UCSD-AML1 (cell line): ENCODE data around the gene RNF144A.
"Not testable (repeated sequence)": the region's sequence is repeated elsewhere in the genome, so short reads cannot be mapped to it uniquely, and the experiment has no call there.

Experiments
- DNase-seq: peaks from one replicate; lab custom pipeline; 2025; ENCODE audit not compliant: unreplicated experiment; lab: John Stamatoyannopoulos, UW

RNF144A gene, protein sequence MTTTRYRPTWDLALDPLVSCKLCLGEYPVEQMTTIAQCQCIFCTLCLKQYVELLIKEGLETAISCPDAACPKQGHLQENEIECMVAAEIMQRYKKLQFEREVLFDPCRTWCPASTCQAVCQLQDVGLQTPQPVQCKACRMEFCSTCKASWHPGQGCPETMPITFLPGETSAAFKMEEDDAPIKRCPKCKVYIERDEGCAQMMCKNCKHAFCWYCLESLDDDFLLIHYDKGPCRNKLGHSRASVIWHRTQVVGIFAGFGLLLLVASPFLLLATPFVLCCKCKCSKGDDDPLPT

DNA sequence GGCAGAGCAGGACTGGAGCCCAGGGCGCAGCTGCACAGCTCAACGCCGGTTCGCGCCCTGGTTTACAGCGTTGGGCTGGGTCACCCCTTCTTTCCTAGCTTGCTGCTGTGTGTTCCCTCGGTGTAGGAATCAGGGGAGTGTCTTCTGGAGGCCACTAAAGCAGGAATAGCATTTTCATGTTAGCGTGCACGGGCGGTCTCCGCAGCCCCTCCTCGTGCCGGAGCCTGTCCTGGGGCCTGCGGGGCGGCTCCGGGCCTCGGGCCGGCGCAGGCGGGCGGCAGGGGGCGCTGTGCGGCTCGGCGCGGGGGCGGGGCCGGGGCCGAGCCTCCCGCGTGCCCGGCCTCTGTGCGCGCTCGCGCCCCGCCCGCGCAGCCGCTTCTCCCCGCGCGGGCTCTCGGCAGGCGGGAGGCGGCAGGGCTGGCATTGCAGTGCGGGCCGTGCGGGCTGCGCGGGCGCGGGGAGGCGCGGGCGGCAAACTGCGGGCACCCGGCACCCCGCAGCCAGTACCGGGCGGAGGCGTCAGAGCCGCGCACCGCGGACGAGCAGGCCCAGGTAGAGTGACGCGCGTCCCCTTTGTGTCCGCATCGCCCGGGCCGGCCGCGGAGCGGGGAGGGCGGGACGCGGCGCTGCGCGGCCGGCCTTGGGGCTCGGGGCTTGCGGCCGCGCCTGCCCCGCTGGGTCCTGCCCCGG lies at the start of gene RNF144A:
TSS of gene RNF144A (plus strand) at position 342 of the 690 bp plus-strand sequence. CDS start 79,515 bp downstream, outside the sequence.
- peak; percentile 64 for DNase-seq

DNA sequence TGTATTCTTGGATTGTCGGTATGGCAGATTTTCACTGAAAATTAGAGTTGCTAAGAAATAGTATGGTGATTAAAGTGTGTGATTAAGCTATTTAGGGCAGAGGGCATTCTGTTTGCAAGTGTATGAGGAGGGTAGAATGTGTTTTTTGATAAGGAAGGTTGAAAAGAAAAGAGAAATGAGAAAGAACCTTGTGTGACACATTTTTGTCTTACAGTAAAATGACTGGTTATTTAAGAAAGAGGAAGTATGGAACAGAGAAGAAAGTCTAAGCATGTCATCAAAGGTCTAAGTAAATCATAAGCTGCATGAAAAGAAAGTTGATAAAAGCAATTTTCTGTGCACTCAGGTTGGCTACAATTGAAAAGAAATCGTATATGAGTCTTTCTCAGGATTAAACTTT lies 44.8 kb upstream of the RNF144A start:
- DNase-seq = no peak

DNA sequence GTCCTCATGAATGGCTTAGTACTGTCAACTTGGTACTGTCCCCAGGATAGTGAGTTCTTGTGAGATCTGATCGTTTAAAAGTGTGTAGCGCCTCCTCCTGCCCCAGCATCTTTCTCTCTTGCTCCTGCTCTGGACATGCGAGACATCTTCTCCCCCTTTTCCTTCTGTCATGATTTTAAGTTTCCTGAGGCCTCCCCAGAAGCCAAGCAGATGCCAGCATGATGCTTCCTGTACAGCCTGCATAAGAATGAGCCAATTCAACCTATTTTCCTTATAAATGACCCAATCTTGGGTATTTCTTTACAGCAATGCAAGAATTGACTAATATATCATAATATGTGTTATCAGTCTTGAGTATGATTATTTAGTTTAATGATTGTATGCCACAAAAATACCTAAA lies 43.2 kb upstream of the RNF144A start:
- no peak for DNase-seq

DNA sequence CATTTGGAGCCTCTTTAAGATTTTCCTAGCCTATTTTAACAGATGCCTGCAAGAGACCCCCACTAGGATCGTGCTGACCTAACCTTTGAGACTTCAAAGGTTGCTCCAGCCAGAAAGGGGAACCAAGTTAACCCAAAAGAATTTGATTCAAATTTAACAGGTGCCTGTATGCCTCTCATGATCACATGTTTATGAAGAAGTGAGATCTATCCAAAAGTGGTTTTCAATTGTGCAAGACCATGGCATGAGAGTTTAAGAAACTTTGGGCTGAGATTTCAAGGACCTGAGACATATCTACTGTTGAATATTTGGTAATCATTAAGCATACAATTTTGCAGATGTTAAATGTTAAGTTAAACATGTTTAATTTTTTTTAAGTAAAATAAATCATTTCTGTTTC lies 40.9 kb upstream of the RNF144A start:
- no peak for DNase-seq

DNA sequence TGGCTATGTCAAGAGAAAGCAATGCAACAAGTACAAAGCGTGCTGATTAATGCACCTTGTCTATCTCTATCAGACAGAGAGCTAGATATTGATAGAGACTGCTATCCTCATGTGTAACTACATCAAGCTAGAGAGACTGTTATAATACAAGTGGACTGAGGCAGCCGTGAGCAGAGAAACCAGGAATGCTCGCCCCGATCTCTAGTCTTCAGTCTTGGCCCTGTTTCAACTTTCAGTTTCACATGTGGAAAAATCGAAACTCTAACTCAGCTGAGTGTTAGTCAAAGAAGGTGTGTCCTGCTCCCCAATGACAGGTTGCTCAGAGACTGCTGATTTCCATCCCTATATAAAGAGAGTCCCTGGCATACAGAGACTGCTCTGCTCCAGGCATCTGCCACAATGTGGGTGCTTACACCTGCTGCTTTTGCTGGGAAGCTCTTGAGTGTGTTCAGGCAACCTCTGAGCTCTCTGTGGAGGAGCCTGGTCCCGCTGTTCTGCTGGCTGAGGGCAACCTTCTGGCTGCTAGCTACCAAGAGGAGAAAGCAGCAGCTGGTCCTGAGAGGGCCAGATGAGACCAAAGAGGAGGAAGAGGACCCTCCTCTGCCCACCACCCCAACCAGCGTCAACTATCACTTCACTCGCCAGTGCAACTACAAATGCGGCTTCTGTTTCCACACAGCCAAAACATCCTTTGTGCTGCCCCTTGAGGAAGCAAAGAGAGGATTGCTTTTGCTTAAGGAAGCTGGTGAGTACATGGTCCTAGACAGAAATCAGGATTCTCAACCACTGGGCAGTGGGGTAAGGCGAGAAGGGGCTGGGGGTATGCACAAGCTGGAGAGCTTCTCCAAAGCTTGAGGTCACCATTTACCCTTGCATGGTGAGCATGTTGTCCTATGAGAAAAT lies 39.6 kb upstream of the RNF144A start, which contains the start of gene RSAD2:
TSS of gene RSAD2 (plus strand) at position 376 of the 903 bp plus-strand sequence. CDS start at position 400, 24 bp downstream.
- DNase-seq = peak; percentile 49

DNA sequence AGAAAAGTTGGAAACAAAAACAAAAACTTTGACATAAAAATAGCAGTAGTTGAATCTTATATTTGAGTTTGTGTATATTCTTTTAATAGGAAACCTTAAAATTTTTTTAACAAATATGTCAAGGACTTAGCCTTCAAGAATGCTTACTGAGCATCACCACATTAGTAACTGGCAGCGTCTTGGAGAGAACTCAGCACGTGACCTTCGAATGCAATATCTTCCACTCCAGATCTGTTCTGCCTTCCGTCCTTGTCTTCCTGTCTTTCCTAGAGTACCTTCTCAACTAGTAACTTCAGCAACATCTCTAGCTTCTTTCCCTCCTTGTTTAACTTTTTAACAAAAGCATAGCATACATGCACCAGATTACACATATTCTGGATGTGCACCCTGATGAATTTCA lies 38.7 kb upstream of the RNF144A start:
- DNase-seq = no peak

DNA sequence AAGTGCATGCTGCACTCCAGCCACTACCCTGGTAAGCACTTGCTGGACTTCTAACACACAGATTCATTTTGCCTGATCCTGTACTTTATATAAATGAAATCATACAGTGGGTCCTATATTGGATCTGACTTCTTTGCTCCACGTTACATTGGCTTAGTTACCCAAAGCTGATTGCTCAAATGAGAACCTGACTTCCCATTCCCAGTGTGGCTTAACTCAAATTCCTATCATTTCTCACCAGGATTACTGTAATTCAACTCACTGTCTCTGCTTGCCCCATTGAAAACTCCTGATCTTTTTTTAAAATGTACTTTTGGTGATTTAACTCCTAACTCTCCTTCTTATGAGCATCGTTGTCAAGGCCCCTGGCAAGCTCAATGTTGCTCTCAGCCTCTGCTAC lies 38.2 kb upstream of the RNF144A start:
- DNase-seq = no peak

DNA sequence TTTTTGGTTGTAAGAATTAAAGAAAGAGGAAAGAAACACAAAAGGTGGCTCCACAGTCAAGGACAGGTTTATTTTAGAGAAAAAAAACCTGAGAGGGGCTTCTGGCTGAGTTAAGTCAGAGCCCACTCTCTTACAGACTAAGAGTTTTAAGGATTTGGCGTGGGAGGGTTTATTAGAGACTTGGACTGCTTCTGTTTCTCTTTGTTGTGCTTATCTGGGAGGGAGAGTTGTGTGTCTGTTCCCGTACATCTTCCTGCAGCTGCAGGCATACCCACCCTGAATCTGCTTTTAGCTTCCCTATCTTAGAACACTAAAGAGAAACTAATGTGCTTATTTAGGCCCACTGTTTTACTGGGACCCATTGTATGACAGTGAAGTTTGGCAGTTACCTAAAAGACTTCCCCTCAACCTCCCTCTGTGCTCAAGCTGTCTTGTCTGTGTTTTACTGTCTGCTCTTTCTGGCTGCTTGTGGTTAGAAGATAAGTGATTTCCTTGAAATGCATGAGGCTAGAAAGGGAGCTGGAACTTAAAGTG lies 36.9 kb upstream of the RNF144A start:
- DNase-seq = no peak

DNA sequence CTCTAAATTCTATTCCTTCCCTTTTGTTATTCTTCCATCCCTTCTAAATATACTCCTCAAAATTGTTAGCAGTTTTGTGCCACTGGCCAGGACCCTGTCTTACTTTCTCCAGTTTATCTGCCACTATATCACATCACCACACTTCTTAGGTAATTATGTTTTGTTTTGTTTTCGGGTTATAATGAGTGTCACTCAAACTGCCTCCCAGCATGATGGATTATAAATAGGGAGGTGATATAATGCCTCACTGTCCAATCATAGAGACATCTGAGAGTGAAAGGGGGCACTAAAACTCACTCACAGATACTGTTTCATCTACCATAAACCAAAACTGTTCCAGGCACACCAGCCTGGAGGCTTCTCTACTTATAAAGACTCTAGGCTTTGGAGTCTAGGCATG lies 36.2 kb upstream of the RNF144A start:
- no peak for DNase-seq

DNA sequence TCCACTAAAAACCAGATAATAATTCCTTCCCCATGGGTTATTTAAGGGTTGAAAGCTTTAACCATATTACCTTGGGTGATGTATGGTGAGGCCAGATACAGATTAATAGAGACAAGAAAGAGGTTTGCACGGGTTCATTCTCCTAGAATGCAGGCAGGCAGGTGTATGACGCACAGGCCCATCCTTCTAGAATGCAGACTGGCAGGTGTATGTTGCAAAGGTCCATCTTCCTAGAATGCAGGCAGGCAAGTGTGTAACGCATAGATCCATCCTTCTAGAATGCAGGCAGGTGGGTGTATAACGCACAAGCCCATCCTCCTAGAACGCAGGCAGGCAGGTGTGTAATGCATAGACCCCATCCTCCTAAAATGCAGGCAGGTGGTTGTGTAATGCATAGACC lies 35.7 kb upstream of the RNF144A start:
- no peak for DNase-seq

DNA sequence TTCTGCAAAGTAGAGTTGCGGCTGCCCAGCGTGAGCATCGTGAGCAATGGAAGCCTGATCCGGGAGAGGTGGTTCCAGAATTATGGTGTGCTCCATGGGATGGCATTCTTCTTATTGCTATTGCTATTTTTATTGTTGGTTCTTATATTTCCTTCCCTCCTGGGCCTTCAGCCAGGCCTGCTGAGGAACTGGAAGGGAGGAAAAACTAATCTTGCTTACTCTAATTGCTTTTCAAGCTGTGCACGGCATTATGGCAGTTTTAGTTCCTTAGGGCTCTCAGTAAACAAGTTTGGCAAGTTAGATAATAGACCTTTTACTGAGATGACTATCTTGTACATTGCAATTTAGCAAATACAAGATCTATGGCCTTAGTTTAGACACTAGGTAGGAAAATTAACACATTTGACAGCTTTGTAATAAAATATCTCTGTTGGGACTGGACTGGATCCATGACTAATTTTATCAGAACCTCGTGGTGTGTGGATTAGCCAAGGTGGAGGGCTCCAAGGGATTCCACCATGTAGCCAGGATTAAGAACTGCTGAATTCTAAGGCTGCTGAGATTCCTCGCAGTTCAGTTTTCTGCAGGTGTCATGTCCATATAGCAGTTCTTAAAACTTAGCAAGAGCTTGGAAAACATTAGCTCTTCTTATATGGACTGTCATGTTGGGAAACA lies 33.6 kb upstream of the RNF144A start:
- DNase-seq = no peak

DNA sequence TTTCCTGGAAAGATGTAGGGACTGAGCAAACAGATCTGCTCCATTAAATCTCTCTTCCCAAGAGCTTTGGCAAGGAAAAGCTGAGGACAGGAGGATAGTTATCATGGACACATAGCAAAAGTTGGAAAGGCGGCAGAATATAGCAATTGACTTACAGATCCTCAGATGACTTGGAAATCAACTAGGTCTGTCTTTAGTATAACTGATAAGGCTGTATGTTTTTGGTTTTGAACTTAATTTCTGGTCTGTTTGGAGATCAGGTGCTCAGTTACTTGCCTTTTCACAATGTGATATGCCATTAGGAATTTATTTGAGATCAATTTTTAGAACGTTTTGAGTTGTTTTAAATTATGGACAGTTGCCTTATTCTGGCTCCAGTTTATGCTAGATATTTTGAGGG lies 31.7 kb upstream of the RNF144A start:
- no peak for DNase-seq

DNA sequence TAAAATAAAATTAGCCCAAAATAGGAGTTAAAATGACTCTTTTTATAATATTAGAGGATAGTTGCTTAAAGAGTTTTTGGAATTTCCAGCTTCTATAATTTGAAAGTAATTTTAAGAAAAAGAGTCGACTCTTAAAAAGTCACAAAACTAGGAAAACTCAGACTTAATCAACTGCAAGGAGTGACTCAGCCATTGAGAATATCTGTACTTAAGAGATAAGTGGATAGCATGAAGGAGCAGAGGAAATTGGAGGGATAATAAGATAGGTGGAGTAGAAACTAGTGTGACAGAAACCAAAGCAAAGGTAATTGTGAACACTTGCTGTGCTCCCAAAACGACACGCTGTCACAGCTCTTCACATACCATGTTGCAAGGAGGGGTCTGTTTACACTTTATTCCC lies 31.2 kb upstream of the RNF144A start:
- no peak for DNase-seq

DNA sequence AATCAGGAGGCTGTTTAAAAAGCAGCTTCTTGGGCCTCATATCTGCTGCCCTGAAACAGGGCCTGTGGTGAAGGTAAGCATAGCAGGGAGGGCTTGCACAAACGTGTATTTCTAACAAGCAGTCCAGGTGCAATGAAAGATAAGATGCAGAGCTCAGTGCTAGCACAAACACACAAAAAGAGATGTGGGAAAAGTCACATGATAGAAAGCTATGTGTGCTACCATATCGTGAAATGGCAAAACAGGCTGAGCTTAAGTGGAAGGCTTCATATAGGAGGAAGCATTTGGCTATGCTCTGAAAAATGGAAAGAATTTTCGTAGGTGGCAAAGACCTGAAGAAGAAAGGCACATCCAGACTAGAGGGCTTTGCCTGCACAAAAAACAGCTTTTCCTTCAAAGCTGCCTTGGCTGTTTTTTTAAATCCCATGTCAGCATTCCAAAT lies 29.4 kb upstream of the RNF144A start:
- no peak for DNase-seq

DNA sequence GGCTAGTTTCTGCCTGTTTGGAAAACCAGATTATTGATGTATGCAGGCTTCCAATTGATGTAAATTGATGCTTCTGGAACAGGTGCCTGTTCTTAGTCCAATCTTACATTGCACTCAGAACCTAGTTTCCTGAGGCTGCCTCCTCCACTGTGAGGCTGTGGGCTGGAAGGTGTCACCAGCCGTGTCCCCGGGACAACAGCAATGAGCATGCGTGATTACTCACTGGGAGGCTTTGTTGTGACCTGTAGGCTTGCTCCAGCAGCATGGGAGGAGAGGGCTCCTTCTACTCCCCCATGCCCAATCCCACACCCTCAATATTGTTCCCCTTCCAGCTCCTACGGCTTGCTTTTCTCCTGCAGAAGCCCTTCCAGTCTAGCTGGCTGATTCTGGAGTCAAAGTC lies 28.5 kb upstream of the RNF144A start:
- DNase-seq = no peak

DNA sequence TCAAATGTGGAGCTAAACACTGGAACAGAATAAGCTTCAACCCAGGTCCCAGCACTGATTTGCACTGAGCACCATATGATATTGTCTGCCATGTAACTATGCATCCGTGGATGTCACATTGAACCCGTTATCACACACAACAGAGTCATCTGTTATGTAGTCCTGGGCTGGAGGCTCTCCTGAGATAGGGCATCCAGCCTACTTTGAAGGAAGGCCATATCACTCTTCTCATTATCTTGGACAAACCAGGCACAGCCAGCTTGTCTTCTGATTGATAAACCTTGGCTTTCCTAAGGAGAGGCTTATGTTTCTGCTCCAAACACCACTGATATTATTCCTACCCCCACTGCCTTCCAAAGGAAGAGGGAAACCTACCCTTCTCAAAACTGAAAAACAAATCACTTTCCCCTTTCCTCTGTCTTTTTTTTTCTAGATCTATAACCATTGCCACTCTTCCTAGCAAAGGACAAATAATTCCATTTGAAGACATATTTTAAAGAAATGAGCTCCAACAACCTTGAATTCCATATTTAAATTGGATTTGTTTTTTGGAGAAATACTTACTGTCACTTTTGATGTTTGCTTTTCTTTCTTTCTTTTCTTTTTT lies 23.2 kb upstream of the RNF144A start:
- DNase-seq = no peak

DNA sequence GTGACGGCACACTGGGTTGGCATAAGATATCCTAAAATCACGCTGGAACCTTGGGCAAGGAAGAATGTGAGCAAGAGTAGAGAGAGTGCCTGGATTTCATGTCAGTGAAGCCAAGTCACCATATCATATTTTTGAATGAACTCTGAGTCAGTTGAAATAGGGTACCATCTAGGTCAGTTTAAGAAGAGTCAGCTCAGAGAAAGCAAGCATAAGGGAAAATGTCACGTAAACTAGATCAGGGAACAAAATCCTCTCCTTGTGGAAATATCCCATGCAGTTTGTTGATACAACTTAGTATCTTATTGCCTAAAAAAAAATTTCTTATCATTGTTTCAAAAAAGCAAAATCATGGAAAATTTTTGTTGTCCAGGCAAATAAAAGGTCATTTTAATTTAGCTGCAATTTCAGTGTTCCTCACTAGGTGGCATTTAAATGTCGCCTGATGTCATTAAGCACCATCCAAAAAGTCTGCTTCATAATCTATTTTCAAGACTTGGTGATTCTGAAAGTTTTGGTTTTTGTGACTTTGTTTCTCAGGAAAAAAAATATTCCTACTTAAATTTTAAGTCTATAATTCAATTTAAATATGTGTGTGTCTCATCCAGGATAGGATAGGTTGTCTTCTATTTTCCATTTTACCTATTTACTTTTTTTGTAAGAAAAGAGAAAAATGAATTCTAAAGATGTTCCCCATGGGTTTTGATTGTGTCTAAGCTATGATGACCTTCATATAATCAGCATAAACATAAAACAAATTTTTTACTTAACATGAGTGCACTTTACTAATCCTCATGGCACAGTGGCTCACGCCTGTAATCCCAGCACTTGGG lies 20.1 kb upstream of the RNF144A start:
- no peak for DNase-seq

DNA sequence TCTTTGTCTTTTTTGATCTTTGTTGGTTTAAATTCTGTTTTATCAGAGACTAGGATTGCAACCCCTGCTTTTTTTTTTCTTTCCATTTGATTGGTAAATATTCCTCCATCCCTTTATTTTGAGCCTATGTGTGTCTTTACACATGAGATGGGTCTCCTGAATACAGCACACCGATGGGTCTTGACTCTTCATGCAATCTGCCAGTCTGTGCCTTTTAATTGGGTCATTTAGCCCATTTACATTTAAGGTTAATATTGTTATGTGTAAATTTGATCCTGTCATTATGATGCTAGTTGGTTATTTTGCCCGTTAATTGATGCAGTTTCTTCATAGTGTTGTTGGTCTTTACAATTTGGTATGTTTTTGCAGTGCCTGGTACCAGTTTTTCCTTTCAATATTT lies 14.6 kb upstream of the RNF144A start:
- not testable (repeated sequence) for DNase-seq

DNA sequence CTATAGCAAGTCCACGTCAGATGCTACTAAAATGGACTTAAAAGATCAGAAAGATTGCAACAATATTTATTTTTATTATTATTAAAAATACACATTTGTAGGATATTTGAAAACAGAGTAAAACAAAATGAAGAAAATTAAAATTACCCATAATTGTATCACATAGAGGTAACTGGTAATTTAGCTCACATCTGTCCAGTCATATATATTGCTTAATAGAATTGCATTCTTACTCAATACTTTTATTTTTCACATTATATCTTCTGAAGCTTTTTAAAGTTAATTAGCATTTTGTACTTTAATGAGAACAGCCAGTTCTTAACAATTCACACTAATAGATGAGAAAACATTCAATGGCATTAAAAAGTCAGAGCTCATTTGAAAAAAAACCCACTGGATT lies 11.5 kb upstream of the RNF144A start:
- DNase-seq = no peak
